ENCODE data around the gene RIPK3.

The RIPK3 gene

DNA sequence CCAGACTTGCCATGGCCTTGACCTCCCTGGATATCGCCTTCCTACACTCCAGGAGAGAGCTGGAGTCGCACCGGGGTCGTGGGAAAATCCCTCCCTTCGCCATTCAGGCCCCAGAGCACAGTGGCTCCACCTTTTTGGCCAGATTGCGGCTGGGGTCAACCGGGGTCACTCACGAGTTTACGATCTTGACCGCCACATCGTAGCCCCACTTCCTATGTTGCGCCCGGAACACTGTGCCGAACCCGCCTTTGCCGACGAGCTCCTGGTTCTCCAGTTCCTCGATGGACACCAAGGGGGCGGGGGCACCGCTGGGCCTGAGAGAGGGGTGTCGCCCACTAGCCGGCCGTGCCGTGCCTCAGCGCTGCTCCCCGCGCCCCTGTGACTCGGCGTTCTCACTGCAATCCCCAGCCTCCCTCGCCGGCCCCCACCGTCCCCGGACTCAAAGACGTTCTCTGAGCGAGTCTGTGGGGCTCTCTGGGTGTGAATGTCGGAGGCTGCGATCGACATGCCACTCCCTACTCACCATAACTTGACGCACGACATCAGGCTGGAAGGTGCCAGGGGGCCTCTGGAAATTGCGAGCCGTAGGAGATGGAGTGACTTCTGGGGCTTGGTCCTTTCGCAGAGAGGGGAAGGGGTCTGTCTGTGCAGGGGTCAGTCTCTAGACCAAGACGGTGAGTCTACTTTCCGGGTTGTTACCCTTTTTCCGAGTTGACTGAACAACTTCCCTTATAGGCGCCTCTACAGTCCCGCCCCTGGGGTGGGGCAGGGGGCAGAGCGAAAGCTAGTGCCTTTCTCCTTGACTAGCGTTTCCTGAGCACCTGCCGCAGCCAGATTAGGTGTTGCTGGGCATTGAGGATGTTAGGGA is at the start of gene RIPK3:
Gene RIPK3, minus strand, starts transcription at position 708 of the 868 bp plus-strand sequence. Its CDS starts 165 bp downstream, at position 543.
- TF ChIP-seq GLIS3 (CRISPR knock-in tag; IDR thresholded peaks at IDR 0.05) (no peak), PPARA (CRISPR knock-in tag; IDR thresholded peaks at IDR 0.05; ENCODE audit: borderline replicate concordance) (no peak), SNAI2 (CRISPR knock-in tag; IDR thresholded peaks at IDR 0.05) (no peak), TCF4 (CRISPR knock-in tag; IDR thresholded peaks at IDR 0.05; ENCODE audit: borderline replicate concordance) (no peak), RARB (CRISPR knock-in tag; IDR thresholded peaks at IDR 0.05) (no peak), TOX (CRISPR knock-in tag; IDR thresholded peaks at IDR 0.05; ENCODE audit: borderline replicate concordance) (no peak), ZC3H10 (CRISPR knock-in tag; IDR thresholded peaks at IDR 0.05) (no peak), CREB5 (CRISPR knock-in tag; IDR thresholded peaks at IDR 0.05; ENCODE audit: low read depth) (no peak), ZFP3 (CRISPR knock-in tag; IDR thresholded peaks at IDR 0.05) (no peak), ESRRG (CRISPR knock-in tag; IDR thresholded peaks at IDR 0.05) (no peak), CSDC2 (CRISPR knock-in tag; IDR thresholded peaks at IDR 0.05) (no peak), BACH2 (CRISPR knock-in tag; IDR thresholded peaks at IDR 0.05; ENCODE audit: borderline replicate concordance) (no peak), ZNF8 (CRISPR knock-in tag; IDR thresholded peaks at IDR 0.05) (no peak), OSR1 (CRISPR knock-in tag; IDR thresholded peaks at IDR 0.05) (no peak)
- TF ChIP-seq, protein P1, sequence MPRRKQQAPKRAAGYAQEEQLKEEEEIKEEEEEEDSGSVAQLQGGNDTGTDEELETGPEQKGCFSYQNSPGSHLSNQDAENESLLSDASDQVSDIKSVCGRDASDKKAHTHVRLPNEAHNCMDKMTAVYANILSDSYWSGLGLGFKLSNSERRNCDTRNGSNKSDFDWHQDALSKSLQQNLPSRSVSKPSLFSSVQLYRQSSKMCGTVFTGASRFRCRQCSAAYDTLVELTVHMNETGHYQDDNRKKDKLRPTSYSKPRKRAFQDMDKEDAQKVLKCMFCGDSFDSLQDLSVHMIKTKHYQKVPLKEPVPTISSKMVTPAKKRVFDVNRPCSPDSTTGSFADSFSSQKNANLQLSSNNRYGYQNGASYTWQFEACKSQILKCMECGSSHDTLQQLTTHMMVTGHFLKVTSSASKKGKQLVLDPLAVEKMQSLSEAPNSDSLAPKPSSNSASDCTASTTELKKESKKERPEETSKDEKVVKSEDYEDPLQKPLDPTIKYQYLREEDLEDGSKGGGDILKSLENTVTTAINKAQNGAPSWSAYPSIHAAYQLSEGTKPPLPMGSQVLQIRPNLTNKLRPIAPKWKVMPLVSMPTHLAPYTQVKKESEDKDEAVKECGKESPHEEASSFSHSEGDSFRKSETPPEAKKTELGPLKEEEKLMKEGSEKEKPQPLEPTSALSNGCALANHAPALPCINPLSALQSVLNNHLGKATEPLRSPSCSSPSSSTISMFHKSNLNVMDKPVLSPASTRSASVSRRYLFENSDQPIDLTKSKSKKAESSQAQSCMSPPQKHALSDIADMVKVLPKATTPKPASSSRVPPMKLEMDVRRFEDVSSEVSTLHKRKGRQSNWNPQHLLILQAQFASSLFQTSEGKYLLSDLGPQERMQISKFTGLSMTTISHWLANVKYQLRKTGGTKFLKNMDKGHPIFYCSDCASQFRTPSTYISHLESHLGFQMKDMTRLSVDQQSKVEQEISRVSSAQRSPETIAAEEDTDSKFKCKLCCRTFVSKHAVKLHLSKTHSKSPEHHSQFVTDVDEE (CRISPR knock-in tag; IDR thresholded peaks at IDR 0.05): no peak
- TF ChIP-seq, protein P2, sequence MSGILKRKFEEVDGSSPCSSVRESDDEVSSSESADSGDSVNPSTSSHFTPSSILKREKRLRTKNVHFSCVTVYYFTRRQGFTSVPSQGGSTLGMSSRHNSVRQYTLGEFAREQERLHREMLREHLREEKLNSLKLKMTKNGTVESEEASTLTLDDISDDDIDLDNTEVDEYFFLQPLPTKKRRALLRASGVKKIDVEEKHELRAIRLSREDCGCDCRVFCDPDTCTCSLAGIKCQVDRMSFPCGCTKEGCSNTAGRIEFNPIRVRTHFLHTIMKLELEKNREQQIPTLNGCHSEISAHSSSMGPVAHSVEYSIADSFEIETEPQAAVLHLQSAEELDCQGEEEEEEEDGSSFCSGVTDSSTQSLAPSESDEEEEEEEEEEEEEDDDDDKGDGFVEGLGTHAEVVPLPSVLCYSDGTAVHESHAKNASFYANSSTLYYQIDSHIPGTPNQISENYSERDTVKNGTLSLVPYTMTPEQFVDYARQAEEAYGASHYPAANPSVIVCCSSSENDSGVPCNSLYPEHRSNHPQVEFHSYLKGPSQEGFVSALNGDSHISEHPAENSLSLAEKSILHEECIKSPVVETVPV (CRISPR knock-in tag; IDR thresholded peaks at IDR 0.05): no peak
- no peak for ATAC-seq

GRCh38 chr14:24389226-24389848 is 49.5 kb upstream of the RIPK3 start:
- no peak for ATAC-seq
- TF ChIP-seq ZC3H10 (CRISPR knock-in tag; IDR thresholded peaks at IDR 0.05) (no peak), ZNF70 (CRISPR knock-in tag; IDR thresholded peaks at IDR 0.05) (no peak), GLIS3 (CRISPR knock-in tag; IDR thresholded peaks at IDR 0.05) (no peak), ZNF565 (CRISPR knock-in tag; conservative IDR thresholded peaks at IDR 0.05; ENCODE audit: low read depth) (no peak), PPARA (CRISPR knock-in tag; IDR thresholded peaks at IDR 0.05; ENCODE audit: borderline replicate concordance) (no peak), SNAI2 (CRISPR knock-in tag; IDR thresholded peaks at IDR 0.05) (no peak), ZFP30 (CRISPR knock-in tag; IDR thresholded peaks at IDR 0.05) (no peak), OSR1 (CRISPR knock-in tag; IDR thresholded peaks at IDR 0.05) (no peak), TCF4 (CRISPR knock-in tag; IDR thresholded peaks at IDR 0.05; ENCODE audit: borderline replicate concordance) (no peak), CREB5 (CRISPR knock-in tag; IDR thresholded peaks at IDR 0.05; ENCODE audit: low read depth) (no peak), ARNTL (CRISPR knock-in tag; IDR thresholded peaks at IDR 0.05; ENCODE audit: borderline replicate concordance, low read depth) (no peak), ZNF8 (CRISPR knock-in tag; IDR thresholded peaks at IDR 0.05) (no peak), CSDC2 (CRISPR knock-in tag; IDR thresholded peaks at IDR 0.05) (no peak), ESRRG (CRISPR knock-in tag; IDR thresholded peaks at IDR 0.05) (no peak), BACH2 (CRISPR knock-in tag; IDR thresholded peaks at IDR 0.05; ENCODE audit: borderline replicate concordance) (no peak), POU6F1 (CRISPR knock-in tag; IDR thresholded peaks at IDR 0.05; ENCODE audit: borderline replicate concordance, low read depth) (no peak), ISL1 (CRISPR knock-in tag; IDR thresholded peaks at IDR 0.05) (no peak)
- TF ChIP-seq, protein P2 (CRISPR knock-in tag; IDR thresholded peaks at IDR 0.05): no peak
- TF ChIP-seq, protein P3, sequence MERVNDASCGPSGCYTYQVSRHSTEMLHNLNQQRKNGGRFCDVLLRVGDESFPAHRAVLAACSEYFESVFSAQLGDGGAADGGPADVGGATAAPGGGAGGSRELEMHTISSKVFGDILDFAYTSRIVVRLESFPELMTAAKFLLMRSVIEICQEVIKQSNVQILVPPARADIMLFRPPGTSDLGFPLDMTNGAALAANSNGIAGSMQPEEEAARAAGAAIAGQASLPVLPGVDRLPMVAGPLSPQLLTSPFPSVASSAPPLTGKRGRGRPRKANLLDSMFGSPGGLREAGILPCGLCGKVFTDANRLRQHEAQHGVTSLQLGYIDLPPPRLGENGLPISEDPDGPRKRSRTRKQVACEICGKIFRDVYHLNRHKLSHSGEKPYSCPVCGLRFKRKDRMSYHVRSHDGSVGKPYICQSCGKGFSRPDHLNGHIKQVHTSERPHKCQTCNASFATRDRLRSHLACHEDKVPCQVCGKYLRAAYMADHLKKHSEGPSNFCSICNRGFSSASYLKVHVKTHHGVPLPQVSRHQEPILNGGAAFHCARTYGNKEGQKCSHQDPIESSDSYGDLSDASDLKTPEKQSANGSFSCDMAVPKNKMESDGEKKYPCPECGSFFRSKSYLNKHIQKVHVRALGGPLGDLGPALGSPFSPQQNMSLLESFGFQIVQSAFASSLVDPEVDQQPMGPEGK (CRISPR knock-in tag; IDR thresholded peaks at IDR 0.05; ENCODE audit: borderline replicate concordance): no peak
